Measurements from ENCODE around the gene MRPL46. TPM values are rescaled to one million over a fixed set of nuclear protein-coding genes. Genes with fewer than 3 reads are reported as not detected.

The MRPL46 gene
- 7.6 and 10.4 TPM in 2 replicates for total RNA-seq

GRCh38 chr15:88467073-88467934, at the start of gene MRPL46, which contains the start of gene MRPS11:
Gene MRPL46, minus strand, starts transcription at chr15:88467388. Its CDS starts 11 bp downstream, at chr15:88467377.
Gene MRPS11, plus strand, starts transcription at chr15:88467708. Its CDS starts 10 bp downstream, at chr15:88467718.

Other genes with a start within 250 kb of the MRPL46 start
- gene NTRK3, start 210.6 kb downstream of the MRPL46 start, total RNA-seq = 1.2 and 3.2 TPM in 2 replicates
- gene MRPS11, start 320 bp upstream of the MRPL46 start, total RNA-seq = 18.1 and 22.1 TPM in 2 replicates
- gene DET1, start 79.3 kb upstream of the MRPL46 start, total RNA-seq = 5.9 and 6.0 TPM in 2 replicates
- gene AEN, start 154.0 kb upstream of the MRPL46 start, total RNA-seq = 94.3 and 98.9 TPM in 2 replicates
- 0.59 and 1.2 TPM in 2 replicates for gene ISG20, start 171.6 kb upstream of the MRPL46 start, total RNA-seq

Measured in smooth muscle cell of the umbilical artery (primary cell).